PFSK-1 (cell line): ENCODE data around the gene FAM32A.

Source experiments
- FOXP2 ChIP-seq: optimal IDR thresholded peaks from 2 replicates; pipeline ENCODE3; 2011; ENCODE audit warnings: borderline replicate concordance, control low read depth, inconsistent platforms; ENCODE audit not compliant: insufficient read depth; ENCODE audit errors: extremely low read length, extremely low read depth
- POLR2AphosphoS5 ChIP-seq: IDR thresholded peaks from 2 replicates; pipeline ENCODE4 v1.6.1; 2012; ENCODE audit warnings: low read depth, mild to moderate bottlenecking, control low read depth, low read length, moderate library complexity
- SIN3A ChIP-seq: IDR thresholded peaks from 2 replicates; pipeline ENCODE4 v1.6.1; 2012; ENCODE audit warnings: mild to moderate bottlenecking, low read length, moderate library complexity, borderline replicate concordance; ENCODE audit not compliant: insufficient read depth
- TAF1 ChIP-seq: IDR thresholded peaks from 2 replicates; pipeline ENCODE4 v1.6.1; 2012; ENCODE audit warnings: low read length, control low read depth, borderline replicate concordance; ENCODE audit not compliant: insufficient read depth
- TF ChIP-seq, protein P1 (sequence below), 2 experiments: IDR thresholded peaks; 2 replicates each; pipeline versions ENCODE4 v1.6.1 to v1.8.0; 2011 to 2012; ENCODE audit warnings: low read depth in 2 of 2, low read length in 2 of 2, control low read depth in 1 of 2, inconsistent platforms in 1 of 2, mild to moderate bottlenecking in 1 of 2, moderate library complexity in 1 of 2; ENCODE audit not compliant: insufficient read depth in 1 of 2

The FAM32A gene

DNA sequence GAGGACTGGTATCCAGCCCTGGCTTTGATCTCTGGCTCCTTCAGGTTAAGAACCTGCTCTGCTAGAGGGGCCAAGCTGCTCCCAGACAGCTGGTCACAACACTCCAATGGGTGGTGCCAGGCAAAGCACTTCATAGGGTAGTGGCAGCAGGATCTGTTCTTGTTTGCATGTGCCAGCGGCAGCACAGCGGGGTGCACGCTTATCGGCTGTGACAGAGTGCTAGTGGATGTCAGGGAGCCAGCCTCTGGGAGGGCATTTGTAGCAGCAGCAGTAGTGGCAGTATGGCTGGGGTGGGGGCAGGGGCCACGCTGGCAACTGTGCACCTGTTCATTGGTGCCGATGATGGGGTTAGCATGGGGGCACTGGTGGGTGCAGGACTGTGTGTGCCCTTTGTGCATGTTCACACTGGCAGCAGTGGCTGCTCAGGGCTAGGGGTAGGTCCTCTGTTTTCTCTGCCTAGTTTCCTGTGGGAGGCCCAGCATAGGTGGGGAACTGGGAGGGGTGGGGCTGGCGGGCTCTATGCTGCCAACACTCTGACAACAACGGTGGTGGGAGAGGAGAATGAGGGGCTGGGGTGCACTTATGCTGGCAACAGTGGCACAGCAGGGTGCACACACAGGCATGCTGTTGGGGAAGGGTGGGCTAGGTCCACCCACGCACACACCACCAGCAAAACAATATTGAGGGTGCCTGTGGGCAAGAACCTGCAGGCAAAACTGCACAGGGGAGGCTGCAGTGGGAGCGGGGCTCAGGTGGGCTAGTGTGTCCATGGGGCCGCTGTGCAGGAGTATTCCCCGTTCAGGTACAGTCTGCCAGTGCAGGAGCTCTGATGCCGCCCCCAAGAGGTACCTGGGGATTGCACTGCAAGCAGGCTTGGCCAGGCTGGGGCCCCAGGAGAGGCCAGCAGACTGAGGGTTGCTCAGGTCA, 31.8 kb downstream of the FAM32A start:
- TF ChIP-seq POLR2AphosphoS5 (no peak), FOXP2 (no peak), SIN3A (no peak), TAF1 (no peak)
- TF ChIP-seq, protein P1, sequence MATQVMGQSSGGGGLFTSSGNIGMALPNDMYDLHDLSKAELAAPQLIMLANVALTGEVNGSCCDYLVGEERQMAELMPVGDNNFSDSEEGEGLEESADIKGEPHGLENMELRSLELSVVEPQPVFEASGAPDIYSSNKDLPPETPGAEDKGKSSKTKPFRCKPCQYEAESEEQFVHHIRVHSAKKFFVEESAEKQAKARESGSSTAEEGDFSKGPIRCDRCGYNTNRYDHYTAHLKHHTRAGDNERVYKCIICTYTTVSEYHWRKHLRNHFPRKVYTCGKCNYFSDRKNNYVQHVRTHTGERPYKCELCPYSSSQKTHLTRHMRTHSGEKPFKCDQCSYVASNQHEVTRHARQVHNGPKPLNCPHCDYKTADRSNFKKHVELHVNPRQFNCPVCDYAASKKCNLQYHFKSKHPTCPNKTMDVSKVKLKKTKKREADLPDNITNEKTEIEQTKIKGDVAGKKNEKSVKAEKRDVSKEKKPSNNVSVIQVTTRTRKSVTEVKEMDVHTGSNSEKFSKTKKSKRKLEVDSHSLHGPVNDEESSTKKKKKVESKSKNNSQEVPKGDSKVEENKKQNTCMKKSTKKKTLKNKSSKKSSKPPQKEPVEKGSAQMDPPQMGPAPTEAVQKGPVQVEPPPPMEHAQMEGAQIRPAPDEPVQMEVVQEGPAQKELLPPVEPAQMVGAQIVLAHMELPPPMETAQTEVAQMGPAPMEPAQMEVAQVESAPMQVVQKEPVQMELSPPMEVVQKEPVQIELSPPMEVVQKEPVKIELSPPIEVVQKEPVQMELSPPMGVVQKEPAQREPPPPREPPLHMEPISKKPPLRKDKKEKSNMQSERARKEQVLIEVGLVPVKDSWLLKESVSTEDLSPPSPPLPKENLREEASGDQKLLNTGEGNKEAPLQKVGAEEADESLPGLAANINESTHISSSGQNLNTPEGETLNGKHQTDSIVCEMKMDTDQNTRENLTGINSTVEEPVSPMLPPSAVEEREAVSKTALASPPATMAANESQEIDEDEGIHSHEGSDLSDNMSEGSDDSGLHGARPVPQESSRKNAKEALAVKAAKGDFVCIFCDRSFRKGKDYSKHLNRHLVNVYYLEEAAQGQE (IDR thresholded peaks at IDR 0.05; ENCODE audit: insufficient read depth in 1 of 2, low read depth in 2 of 2, low read length in 2 of 2), result no peak

DNA sequence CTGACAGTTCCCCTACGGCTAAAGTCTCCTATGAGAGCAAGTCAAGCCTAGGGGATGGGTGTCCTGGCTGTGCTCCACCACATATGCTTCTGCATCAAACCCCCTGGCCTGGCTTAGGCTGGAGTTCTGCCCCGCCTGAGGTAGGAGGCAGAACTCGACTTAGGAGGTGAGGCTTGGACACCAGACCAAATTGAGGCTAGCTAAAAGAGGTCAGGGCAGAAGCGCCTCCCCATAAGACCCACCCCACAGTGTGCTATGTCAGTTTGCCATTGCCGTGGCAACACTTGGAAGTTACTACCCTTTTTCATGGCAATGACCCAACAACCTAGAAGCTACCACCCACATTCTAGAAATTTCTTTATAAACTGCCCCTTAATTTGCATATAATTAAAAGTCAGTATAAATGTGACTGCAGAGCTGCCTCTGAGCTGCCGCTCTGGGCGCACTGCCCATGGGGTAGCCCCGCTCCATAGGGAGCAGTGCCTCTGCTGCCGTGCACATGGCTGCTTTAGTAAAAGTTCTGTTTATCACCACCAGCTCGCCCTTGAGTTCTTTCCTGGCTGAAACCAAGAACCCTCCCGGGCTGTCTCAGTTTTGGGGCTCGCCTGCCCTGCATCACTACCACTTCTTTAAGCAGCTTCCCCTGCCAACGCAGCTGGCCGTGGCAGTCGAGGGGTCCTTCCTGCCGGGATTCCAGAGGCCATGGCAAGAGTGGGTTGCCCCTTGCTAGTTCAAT, 32.7 kb downstream of the FAM32A start:
- TF ChIP-seq SIN3A, result no peak
- TF ChIP-seq, protein P1 (IDR thresholded peaks at IDR 0.05; ENCODE audit: insufficient read depth in 1 of 2, low read depth in 2 of 2, low read length in 2 of 2), result no peak

DNA sequence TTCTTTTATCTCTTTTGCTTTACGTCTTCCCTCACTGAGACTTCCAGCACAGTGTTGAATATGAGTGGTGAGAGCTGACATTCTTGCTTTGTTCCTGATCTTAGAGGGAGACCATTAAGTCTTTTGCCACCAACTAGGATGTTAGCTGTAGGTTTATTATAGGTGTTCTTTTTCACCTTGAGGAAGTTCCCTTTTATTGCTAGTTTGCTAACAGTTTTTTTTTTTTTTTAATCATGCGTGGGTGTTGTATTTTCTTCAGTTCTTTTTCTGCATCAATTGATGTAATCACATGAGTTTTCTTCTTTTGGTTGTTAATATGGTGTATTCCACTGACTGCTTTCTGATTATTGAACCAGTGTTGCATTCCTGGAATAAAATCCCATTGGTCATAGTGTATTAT, 33.6 kb downstream of the FAM32A start:
- TF ChIP-seq FOXP2, result no peak
- TF ChIP-seq, protein P1 (IDR thresholded peaks at IDR 0.05; ENCODE audit: insufficient read depth in 1 of 2, low read depth in 2 of 2, low read length in 2 of 2), result no peak
- no peak for TF ChIP-seq POLR2AphosphoS5
- no peak for TF ChIP-seq SIN3A
- TF ChIP-seq TAF1, result no peak

DNA sequence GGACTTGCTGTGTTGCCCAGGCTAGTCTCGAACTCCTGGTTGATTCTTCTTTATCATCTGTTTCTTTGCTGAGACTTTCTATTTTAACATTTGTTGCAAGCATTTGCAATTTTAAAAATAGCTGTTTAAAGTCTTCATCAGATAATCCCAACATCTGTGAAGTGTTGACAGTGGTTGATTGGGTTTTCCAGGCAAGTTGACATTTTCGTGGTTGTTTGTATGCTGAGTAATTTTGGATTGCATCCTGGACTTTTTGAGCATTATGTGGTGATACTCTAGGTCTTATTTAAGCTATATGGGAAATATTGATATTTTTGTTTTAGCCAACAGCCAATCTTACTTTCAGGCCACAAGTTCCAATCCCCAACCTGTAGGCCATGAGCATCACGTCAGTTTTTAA, 37.6 kb downstream of the FAM32A start:
- no peak for TF ChIP-seq FOXP2
- TF ChIP-seq, protein P1 (IDR thresholded peaks at IDR 0.05; ENCODE audit: insufficient read depth in 1 of 2, low read depth in 2 of 2, low read length in 2 of 2), result no peak
- no peak for TF ChIP-seq SIN3A
- no peak for TF ChIP-seq TAF1
- TF ChIP-seq POLR2AphosphoS5, result no peak
